H9 (cell line): ENCODE results near the gene DIP2C. TPM values are rescaled to one million over a fixed set of nuclear protein-coding genes. Genes with fewer than 3 reads are reported as not detected.
A peak's percentile ranks its signal among the peaks of the same experiment; 100 is the strongest.

Experiments used
- DNase-seq: peaks from one replicate; pipeline ENCODE4 v3.0.0-alpha.2; 2017
- H2AFZ ChIP-seq: one replicate; pipeline ENCODE4 v1.6.1; 2013; ENCODE audit warnings: mild to moderate bottlenecking, low read length, control low read depth, moderate library complexity
- H2AK5ac ChIP-seq: 2 replicates; pipeline ENCODE4 v1.6.1; 2013; ENCODE audit warnings: low read length, control low read depth, mixed read lengths; ENCODE audit not compliant: insufficient read length
- H2BK120ac ChIP-seq: one replicate; pipeline ENCODE4 v1.6.1; 2013; ENCODE audit warnings: low read depth, mild to moderate bottlenecking, low read length, control low read depth, inconsistent platforms; ENCODE audit not compliant: poor library complexity, severe bottlenecking
- H2BK12ac ChIP-seq: 2 replicates; pipeline ENCODE4 v1.6.1; 2013; ENCODE audit warnings: low read length, control low read depth, mixed read lengths, low read depth; ENCODE audit not compliant: insufficient read length
- H2BK15ac ChIP-seq: 2 replicates; pipeline ENCODE4 v1.6.1; 2013; ENCODE audit warnings: low read depth, low read length, control low read depth
- H2BK20ac ChIP-seq: one replicate; pipeline ENCODE4 v1.6.1; 2013; ENCODE audit warnings: low read depth, mild to moderate bottlenecking, low read length, control low read depth, inconsistent platforms; ENCODE audit not compliant: poor library complexity, severe bottlenecking
- H2BK5ac ChIP-seq: 2 replicates; pipeline ENCODE4 v1.6.1; 2013; ENCODE audit warnings: low read length, control low read depth, mixed read lengths; ENCODE audit not compliant: insufficient read length
- H3K14ac ChIP-seq: 2 replicates; pipeline ENCODE4 v1.6.1; 2013; ENCODE audit warnings: low read length, control low read depth; ENCODE audit not compliant: insufficient read depth
- H3K18ac ChIP-seq: 2 replicates; pipeline ENCODE4 v1.6.1; 2013; ENCODE audit warnings: low read depth, mild to moderate bottlenecking, mixed read lengths, low read length, control low read depth; ENCODE audit not compliant: insufficient read length
- H3K23ac ChIP-seq: 2 replicates; pipeline ENCODE4 v1.6.1; 2013; ENCODE audit warnings: low read length, control low read depth, mixed read lengths, low read depth; ENCODE audit not compliant: insufficient read length
- H3K23me2 ChIP-seq: 2 replicates; pipeline ENCODE4 v1.6.1; 2013; ENCODE audit warnings: low read depth, mild to moderate bottlenecking, mixed read lengths, low read length, control low read depth; ENCODE audit not compliant: insufficient read length, poor library complexity, severe bottlenecking
- H3K27ac ChIP-seq: 2 replicates; pipeline ENCODE4 v1.5.1; 2013; ENCODE audit warnings: low read length, control low read depth, mixed read lengths, low read depth; ENCODE audit not compliant: insufficient read length
- H3K27me3 ChIP-seq: 2 replicates; pipeline ENCODE4 v1.6.1; 2013; ENCODE audit warnings: low read length, control low read depth, inconsistent platforms; ENCODE audit not compliant: insufficient read depth
- H3K4ac ChIP-seq: 2 replicates; pipeline ENCODE4 v1.6.1; 2013; ENCODE audit warnings: low read depth, mild to moderate bottlenecking, control low read depth, inconsistent platforms, low read length, moderate library complexity
- H3K4me1 ChIP-seq: 2 replicates; pipeline ENCODE4 v1.6.1; 2013; ENCODE audit warnings: low read length, control low read depth, inconsistent platforms; ENCODE audit not compliant: insufficient read depth
- H3K4me2 ChIP-seq: 2 replicates; pipeline ENCODE4 v1.6.1; 2013; ENCODE audit warnings: low read length, control low read depth, mixed read lengths; ENCODE audit not compliant: insufficient read length, insufficient read depth
- H3K56ac ChIP-seq: 2 replicates; pipeline ENCODE4 v1.6.1; 2013; ENCODE audit warnings: low read depth, mild to moderate bottlenecking, mixed read lengths, low read length, control low read depth; ENCODE audit not compliant: insufficient read length
- H3K79me1 ChIP-seq: 2 replicates; pipeline ENCODE4 v1.6.1; 2013; ENCODE audit warnings: low read depth, mild to moderate bottlenecking, moderate library complexity, low read length, control low read depth, inconsistent platforms; ENCODE audit not compliant: insufficient read depth, poor library complexity, severe bottlenecking
- H3K79me2 ChIP-seq: 2 replicates; pipeline ENCODE4 v1.6.1; 2013; ENCODE audit warnings: low read length, control low read depth, inconsistent platforms; ENCODE audit not compliant: insufficient read depth
- H3K9ac ChIP-seq: 2 replicates; pipeline ENCODE4 v1.6.1; 2013; ENCODE audit warnings: low read length, control low read depth, mixed read lengths; ENCODE audit not compliant: insufficient read length; ENCODE audit errors: extremely low read depth
- H3K9me3 ChIP-seq: one replicate; pipeline ENCODE4 v1.6.1; 2013; ENCODE audit warnings: low read depth, low read length, inconsistent platforms; ENCODE audit not compliant: control insufficient read depth
- H3T11ph ChIP-seq: one replicate; pipeline ENCODE4 v1.6.1; 2013; ENCODE audit warnings: mild to moderate bottlenecking, low read length, control low read depth, inconsistent platforms
- H4K20me1 ChIP-seq: one replicate; pipeline ENCODE4 v1.6.1; 2013; ENCODE audit not compliant: control insufficient read depth, insufficient read length, insufficient read depth
- H4K5ac ChIP-seq: 2 replicates; pipeline ENCODE4 v1.6.1; 2013; ENCODE audit warnings: low read depth, mild to moderate bottlenecking, mixed read lengths, low read length, control low read depth; ENCODE audit not compliant: insufficient read length
- H4K8ac ChIP-seq: replicated peaks from 2 replicates; pipeline ENCODE4 v1.6.1; 2013; ENCODE audit warnings: low read length, control low read depth, mixed read lengths, low read depth; ENCODE audit not compliant: insufficient read length
- H4K91ac ChIP-seq: 2 replicates; pipeline ENCODE4 v1.6.1; 2013; ENCODE audit warnings: low read depth, mild to moderate bottlenecking, moderate library complexity, mixed read lengths, low read length, control low read depth; ENCODE audit not compliant: insufficient read length
- H3K27ac Mint-ChIP-seq, 3 experiments: 2 replicates in 2 of 3; 3 replicates in 1 of 3; pipeline ENCODE4 v1.8.0; 2020 to 2021; ENCODE audit warnings: mixed read lengths in 3 of 3, mild to moderate bottlenecking in 1 of 3, moderate library complexity in 1 of 3
- H3K27me3 Mint-ChIP-seq: 2 replicates; pipeline ENCODE4 v1.8.0; 2021; ENCODE audit warnings: low read depth, mild to moderate bottlenecking, moderate library complexity, mixed read lengths
- H3K36me3 Mint-ChIP-seq, 3 experiments: 2 replicates in 2 of 3; 3 replicates in 1 of 3; pipeline ENCODE4 v1.8.0; 2020 to 2021; ENCODE audit warnings: low read depth in 3 of 3, mixed read lengths in 3 of 3; ENCODE audit not compliant: insufficient read depth in 1 of 3
- H3K4me1 Mint-ChIP-seq, 2 experiments: 2 replicates each; pipeline ENCODE4 v1.8.0; 2020; ENCODE audit warnings: mixed read lengths in 2 of 2
- H3K4me3 Mint-ChIP-seq, 2 experiments: 2 replicates in 1 of 2; 3 replicates in 1 of 2; pipeline ENCODE4 v1.8.0; 2020 to 2021; ENCODE audit warnings: mild to moderate bottlenecking in 2 of 2, mixed read lengths in 2 of 2, moderate library complexity in 1 of 2
- H3K9me3 Mint-ChIP-seq, 2 experiments: 2 replicates in 1 of 2; 3 replicates in 1 of 2; pipeline ENCODE4 v1.8.0; 2020; ENCODE audit warnings: mild to moderate bottlenecking in 2 of 2, mixed read lengths in 2 of 2, moderate library complexity in 1 of 2
- WGBS: extraction: QIAGEN DNeasy Blood & Tissue Kit; methylation state at CpG from one replicate; pipeline ENCODE4 v1.1.7; 2013; ENCODE audit warnings: missing lambda C conversion rate, low lambda C conversion rate, mixed read lengths; ENCODE audit not compliant: insufficient read length; ENCODE audit errors: extremely low coverage; 5-methylcytosine and 5-hydroxymethylcytosine counted together
- total RNA-seq: library from RNA; stranded (reverse); gene quantifications from 2 replicates; pipeline ENCODE4 v1.2.1, GENCODE V29; 2021
- TF ChIP-seq, protein P1 (sequence below): fragments of 200-600 bp; sonication (generic); conservative IDR thresholded peaks from 3 replicates; pipeline ENCODE4 v1.8.0; 2021; ENCODE audit warnings: antibody characterized with exemption, mild to moderate bottlenecking

Gene DIP2C
- total RNA-seq, 1 experiment from 2014 or later, result 7.9 TPM

DNA sequence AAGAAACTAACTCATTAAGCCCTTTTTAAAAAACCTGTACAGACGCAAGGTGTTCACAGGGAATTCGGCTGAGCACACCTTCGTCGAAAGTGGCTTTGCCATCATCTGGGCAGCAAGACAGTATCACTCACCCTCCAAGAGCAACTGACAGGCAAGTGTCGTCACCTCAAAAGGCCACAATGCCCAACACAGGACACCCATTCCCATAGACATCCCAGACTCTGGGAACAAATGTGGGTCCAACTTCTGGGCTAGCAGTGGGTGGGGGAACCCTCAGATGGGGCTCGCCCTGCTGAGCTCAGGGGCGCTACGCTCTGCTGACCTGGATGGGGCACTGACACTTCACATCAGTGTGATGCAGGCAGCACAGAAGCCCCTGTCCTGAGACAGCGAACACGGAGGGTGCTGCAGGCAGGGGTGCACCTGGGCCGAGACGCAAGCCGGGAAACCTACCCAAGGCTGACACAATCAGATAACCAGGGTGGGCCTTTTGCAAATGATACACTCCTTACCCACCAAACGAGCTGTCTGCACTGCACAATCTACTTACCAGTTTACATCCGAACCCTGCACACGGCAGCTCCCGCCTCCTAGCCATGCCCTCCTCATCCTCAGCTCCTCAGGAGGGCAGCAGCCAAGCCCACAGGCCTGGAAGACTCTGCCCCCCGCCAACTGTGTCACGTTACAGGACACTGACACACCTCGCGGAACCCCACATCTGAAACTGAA is 1.7 kb downstream of the DIP2C start:
- Histone ChIP-seq H3K9ac (no peak overlapping the region), H3K56ac (no peak overlapping the region), H3K27ac (no peak overlapping the region), H3K27me3 (no peaks in the 10 kb centered on the region; the same call in 1 of the 2 replicates), H2BK5ac (no peak overlapping the region), H2BK15ac (no peak overlapping the region), H3K23me2 (peaks cover 9% of the 10 kb centered on the region), H3K9me3 (no peaks in the 10 kb centered on the region), H3K14ac (no peak overlapping the region), H3K4me1 (no peaks in the 10 kb centered on the region), H4K20me1 (no peaks in the 10 kb centered on the region), H3K4me2 (peak overlapping the region; percentile 64), H2BK120ac (no peak overlapping the region), H2BK12ac (no peak overlapping the region), H3K23ac (no peak overlapping the region), H3K4ac (no peak overlapping the region), H3K79me2 (peaks cover 1% of the 10 kb centered on the region; the same call in 1 of the 2 replicates), H2AK5ac (no peak overlapping the region), H2BK20ac (no peak overlapping the region), H3T11ph (no peak overlapping the region), H3K18ac (no peak overlapping the region), H4K8ac (no peak overlapping the region), H4K5ac (no peak overlapping the region), H4K91ac (no peak overlapping the region), H3K79me1 (no peaks in the 10 kb centered on the region), H2AFZ (no peak overlapping the region)
- TF ChIP-seq, protein P1, sequence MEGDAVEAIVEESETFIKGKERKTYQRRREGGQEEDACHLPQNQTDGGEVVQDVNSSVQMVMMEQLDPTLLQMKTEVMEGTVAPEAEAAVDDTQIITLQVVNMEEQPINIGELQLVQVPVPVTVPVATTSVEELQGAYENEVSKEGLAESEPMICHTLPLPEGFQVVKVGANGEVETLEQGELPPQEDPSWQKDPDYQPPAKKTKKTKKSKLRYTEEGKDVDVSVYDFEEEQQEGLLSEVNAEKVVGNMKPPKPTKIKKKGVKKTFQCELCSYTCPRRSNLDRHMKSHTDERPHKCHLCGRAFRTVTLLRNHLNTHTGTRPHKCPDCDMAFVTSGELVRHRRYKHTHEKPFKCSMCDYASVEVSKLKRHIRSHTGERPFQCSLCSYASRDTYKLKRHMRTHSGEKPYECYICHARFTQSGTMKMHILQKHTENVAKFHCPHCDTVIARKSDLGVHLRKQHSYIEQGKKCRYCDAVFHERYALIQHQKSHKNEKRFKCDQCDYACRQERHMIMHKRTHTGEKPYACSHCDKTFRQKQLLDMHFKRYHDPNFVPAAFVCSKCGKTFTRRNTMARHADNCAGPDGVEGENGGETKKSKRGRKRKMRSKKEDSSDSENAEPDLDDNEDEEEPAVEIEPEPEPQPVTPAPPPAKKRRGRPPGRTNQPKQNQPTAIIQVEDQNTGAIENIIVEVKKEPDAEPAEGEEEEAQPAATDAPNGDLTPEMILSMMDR, result no peak
- Mint-ChIP-seq H3K4me1 (peaks cover 14 to 23% of the 10 kb centered on the region in 2 experiments), H3K27me3 (peaks cover 42% of the 10 kb centered on the region), H3K36me3 (peaks cover 0 to 6% (median 0%) of the 10 kb centered on the region in 3 experiments; a peak in 3 of 7 replicates), H3K4me3 (peak overlapping the region; percentile 69 to 83), H3K9me3 (peaks cover 0 to 2% of the 10 kb centered on the region in 2 experiments; a peak in 1 of 5 replicates), H3K27ac (no peak overlapping the region; a peak in 1 of 7 replicates)
- no CpG with 5 or more reads among the region's 21 CpGs for WGBS
- DNase-seq, result no peak
